ENCODE data around the gene SPAG5. TPM values are rescaled to one million over a fixed set of nuclear protein-coding genes. Genes with fewer than 3 reads are reported as not detected.
A peak's percentile ranks its signal among the peaks of the same experiment; 100 is the strongest.

SPAG5 gene
- total and polyA plus RNA-seq, 9 of the 15 experiments (the other 6 are each of a cell fraction or from before 2014, with no cell fraction given): 94.4 to 286 (median 151) TPM

GRCh38 chr17:28643983-28644786, 45.4 kb upstream of the SPAG5 start (continued):
- TF ChIP-seq THRB (CRISPR knock-in tag; conservative IDR thresholded peaks at IDR 0.05): 0 out of 2 replicates have a peak, but pooled peaks have one; percentile 33
- no peak for TF ChIP-seq HMBOX1 (IDR thresholded peaks at IDR 0.05)
- TF ChIP-seq MBD2 (IDR thresholded peaks at IDR 0.05; ENCODE audit: borderline replicate concordance, low read depth): no peak
- no peak for TF ChIP-seq CBX1 (IDR thresholded peaks at IDR 0.05; ENCODE audit: low read depth)
- no peak for TF ChIP-seq ZNF583 (CRISPR knock-in tag; IDR thresholded peaks at IDR 0.05)
- peak; percentile 43; the same call in 1 of the 2 replicates for TF ChIP-seq CREB3L1 (IDR thresholded peaks at IDR 0.05; ENCODE audit: borderline replicate concordance, low read depth)
- TF ChIP-seq PML (IDR thresholded peaks at IDR 0.05; ENCODE audit: low read length): no peak; the same call in 1 of the 2 replicates
- no peak for TF ChIP-seq SMARCB1 (IDR thresholded peaks at IDR 0.05; ENCODE audit: insufficient read length, low read depth)
- no peak for TF ChIP-seq ZBED1 (IDR thresholded peaks at IDR 0.05)
- TF ChIP-seq ZNF277 (CRISPR knock-in tag; IDR thresholded peaks at IDR 0.05; ENCODE audit: borderline replicate concordance): no peak
- TF ChIP-seq SMARCE1 (IDR thresholded peaks at IDR 0.05): no peak
- peak; percentile 88 for TF ChIP-seq SPI1 (IDR thresholded peaks at IDR 0.05; ENCODE audit: borderline replicate concordance, low read depth, low read length)
- no peak; a peak in 1 of 4 replicates for TF ChIP-seq NRF1 (conservative IDR thresholded peaks at IDR 0.05 in 1 of 2, IDR thresholded peaks at IDR 0.05 in 1 of 2)
- no peak for TF ChIP-seq SNAPC5 (CRISPR knock-in tag; IDR thresholded peaks at IDR 0.05)
- no peak for TF ChIP-seq HNRNPUL1 (IDR thresholded peaks at IDR 0.05; ENCODE audit: low read length)
- TF ChIP-seq ZFX (CRISPR knock-in tag; IDR thresholded peaks at IDR 0.05): no peak
- TF ChIP-seq ARNT (IDR thresholded peaks at IDR 0.05): no peak
- no peak for TF ChIP-seq CUX1 (CRISPR knock-in tag; IDR thresholded peaks at IDR 0.05)

Measured in K562 (cell line).